Measurements from ENCODE around the gene CDH23. TPM values are rescaled to one million over a fixed set of nuclear protein-coding genes. Genes with fewer than 3 reads are reported as not detected.

The CDH23 gene
- total and polyA plus RNA-seq, 12 donors = 1.7 to 20.2 (median 7.8) TPM

GRCh38 chr10:71372882-71373495, 23.7 kb upstream of the CDH23 start:
- Histone ChIP-seq H3K4me3 (no peak overlapping the region), H3K9me3 (replicated peaks in 1 of 3) (no peaks in the 10 kb centered on the region), H3K27me3 (no peaks in the 10 kb centered on the region), H3K4me1 (replicated peaks in 1 of 2) (peaks cover 0 to 13% of the 10 kb centered on the region in 2 donors), H3K27ac (peak overlapping the region in 2 of 5 donors; percentile 32 to 74), H3K36me3 (replicated peaks in 1 of 2) (no peaks in the 10 kb centered on the region)
- WGBS, 4 donors = 63 to 66% (median 64%) methylated on average over 5 to 10 of the region's 10 CpGs
- no peak for TF ChIP-seq CTCF (IDR thresholded peaks at IDR 0.05)
- TF ChIP-seq POLR2A (IDR thresholded peaks at IDR 0.05) = no peak
- DNase-seq = no peak
- intact Hi-C loops (cut with DNase I) = loop anchor here in 1 of 2 donors (5.0 kb wide), 1 partner anchor 46 kb away; no protein-coding TSS in a partner anchor

GRCh38 chr10:71374481-71375233, 22.1 kb upstream of the CDH23 start:
- intact Hi-C loops (cut with DNase I) = loop anchor here in 1 of 2 donors (5.0 kb wide), 1 partner anchor 47 kb away; no protein-coding TSS in a partner anchor
- Histone ChIP-seq H3K36me3 (replicated peaks in 1 of 2) (no peaks in the 10 kb centered on the region), H3K27me3 (no peaks in the 10 kb centered on the region), H3K27ac (no peak overlapping the region), H3K4me3 (no peak overlapping the region), H3K4me1 (replicated peaks in 1 of 2) (peaks cover 0 to 13% of the 10 kb centered on the region in 2 donors), H3K9me3 (replicated peaks in 1 of 3) (no peaks in the 10 kb centered on the region)
- TF ChIP-seq CTCF (IDR thresholded peaks at IDR 0.05) (no peak), POLR2A (IDR thresholded peaks at IDR 0.05) (no peak)
- no peak for DNase-seq
- WGBS, 4 donors = 66 to 90% (median 82%) methylated on average over 11 of the region's 11 CpGs

GRCh38 chr10:71375952-71376351, 20.8 kb upstream of the CDH23 start:
- Histone ChIP-seq H3K9me3 (replicated peaks in 1 of 3) (no peaks in the 10 kb centered on the region), H3K27ac (peak overlapping the region in 1 of 5 donors; percentile 2), H3K4me1 (replicated peaks in 1 of 2) (peaks cover 0 to 13% of the 10 kb centered on the region in 2 donors), H3K27me3 (no peaks in the 10 kb centered on the region), H3K36me3 (replicated peaks in 1 of 2) (no peaks in the 10 kb centered on the region), H3K4me3 (no peak overlapping the region)
- intact Hi-C loops (cut with DNase I) = no loop called here
- no peak for DNase-seq
- 49 to 59% (median 56%) methylated on average over 3 of the region's 3 CpGs for WGBS, 4 donors
- TF ChIP-seq POLR2A (IDR thresholded peaks at IDR 0.05) (no peak), CTCF (IDR thresholded peaks at IDR 0.05) (no peak)

- Histone ChIP-seq H3K27me3 (no peaks in the 10 kb centered on the region), H3K4me3 (no peak overlapping the region), H3K27ac (peak overlapping the region in 1 of 5 donors; percentile 11), H3K9me3 (replicated peaks in 1 of 3) (no peaks in the 10 kb centered on the region), H3K36me3 (replicated peaks in 1 of 2) (no peaks in the 10 kb centered on the region), H3K4me1 (replicated peaks in 1 of 2) (peaks cover 0 to 13% of the 10 kb centered on the region in 2 donors)
- 59 to 75% (median 64%) methylated on average over 6 of the region's 6 CpGs for WGBS, 4 donors
- TF ChIP-seq POLR2A (IDR thresholded peaks at IDR 0.05) (no peak), CTCF (IDR thresholded peaks at IDR 0.05) (no peak)
- no peak for DNase-seq
- intact Hi-C loops (cut with DNase I) = no loop called here
Observed at GRCh38 chr10:71378336-71379117, 18.2 kb upstream of the CDH23 start.

All from adrenal gland (tissue), 12 donors.